Stomach (tissue), 9 donors: ENCODE results near the gene RNF207. TPM values are rescaled to one million over a fixed set of nuclear protein-coding genes. Genes with fewer than 3 reads are reported as not detected.
A peak's percentile ranks its signal among the peaks of the same experiment; 100 is the strongest.

Source experiments
- DNase-seq, 2 donors: peaks; one replicate each; pipeline versions ENCODE4 v3.0.0 to v3.0.0-alpha.2; 2013 to 2019
- H3K27ac ChIP-seq, 5 donors: fragments of 200-600 bp in 4 of 5; sonication (generic) in 4 of 5; one replicate each; pipeline ENCODE4 v1.5.1; 2013 to 2019; ENCODE audit warnings: mild to moderate bottlenecking in 1 of 5, moderate library complexity in 1 of 5
- H3K27me3 ChIP-seq, 3 donors: fragments of 200-600 bp; sonication (generic); one replicate each; pipeline ENCODE4 v1.5.1; 2017 to 2019; ENCODE audit warnings: mixed run types in 1 of 3
- H3K36me3 ChIP-seq, 4 donors: fragments of 200-600 bp; sonication (generic); 1 replicate in 3 of 4; 2 replicates in 1 of 4; pipeline ENCODE4 v1.5.1; 2016 to 2019
- H3K4me1 ChIP-seq, 4 donors: fragments of 200-600 bp; sonication (generic); one replicate each; pipeline ENCODE4 v1.5.1; 2016 to 2019
- H3K4me3 ChIP-seq, 4 donors: fragments of 200-600 bp; sonication (generic) in 3 of 4; one replicate each; pipeline ENCODE4 v1.5.1; 2016 to 2019; ENCODE audit warnings: mild to moderate bottlenecking in 1 of 4
- H3K9me3 ChIP-seq, 4 donors: fragments of 200-600 bp; sonication (generic); one replicate each; pipeline ENCODE4 v1.5.1; 2016 to 2019
- EP300 ChIP-seq: sonication (generic); formaldehyde crosslinking; IDR thresholded peaks from one replicate; pipeline ENCODE4 v1.6.1; 2017; ENCODE audit warnings: antibody characterized with exemption
- POLR2A ChIP-seq, 4 donors: fragments of 450-650 bp; IDR thresholded peaks; one replicate each; pipeline ENCODE4 v1.6.1; 2016; ENCODE audit warnings: antibody characterized with exemption in 4 of 4, control low read depth in 2 of 4, mild to moderate bottlenecking in 1 of 4, moderate library complexity in 1 of 4
- POLR2AphosphoS5 ChIP-seq, 3 donors: sonication (generic); formaldehyde crosslinking; IDR thresholded peaks; one replicate each; pipeline ENCODE4 v1.6.1; 2016; ENCODE audit warnings: antibody characterized with exemption in 3 of 3
- WGBS, 5 donors: extraction: QIAGEN DNeasy Blood & Tissue Kit in 3 of 5; methylation state at CpG; one replicate each; pipeline versions ENCODE4 v1.1.5 to v1.1.7; 2013 to 2018; 5-methylcytosine and 5-hydroxymethylcytosine counted together
- intact Hi-C: fragments of 100-400 bp; cut with DNase I; formaldehyde crosslinking; loops from one replicate; pipeline ENCODE4 v1.15.1; 2023; ENCODE audit warnings: low total_unique reads
- polyA plus RNA-seq, 3 donors: library from polyadenylated mRNA; stranded (reverse); fragments of 200-250 nt; gene quantifications; one replicate each; pipeline ENCODE4 v1.2.3, GENCODE V29; 2013
- total RNA-seq, 5 donors: library from RNA; depleted of rRNA; stranded (reverse); fragments of >200 nt; gene quantifications; one replicate each; pipeline versions ENCODE4 v1.1.0 to v1.2.3, GENCODE V29; 2014 to 2016
- TF ChIP-seq, protein P1 (sequence below), 7 experiments: fragments of 450-650 bp in 4 of 7; fragments of 200-600 bp in 3 of 7; sonication (generic) in 3 of 7; IDR thresholded peaks; one replicate each; pipeline ENCODE4 v1.5.1; 2016 to 2019; ENCODE audit warnings: antibody characterized with exemption in 7 of 7, control low read depth in 2 of 7, mild to moderate bottlenecking in 1 of 7
- donor health status: healthy with polysubstance abuse.
- donor health status: Bipolar disorder and iron deficiency.
- donor health status: healthy.

The RNF207 gene
- total and polyA plus RNA-seq, 8 donors: 1.5 to 112 (median 21.8) TPM

DNA sequence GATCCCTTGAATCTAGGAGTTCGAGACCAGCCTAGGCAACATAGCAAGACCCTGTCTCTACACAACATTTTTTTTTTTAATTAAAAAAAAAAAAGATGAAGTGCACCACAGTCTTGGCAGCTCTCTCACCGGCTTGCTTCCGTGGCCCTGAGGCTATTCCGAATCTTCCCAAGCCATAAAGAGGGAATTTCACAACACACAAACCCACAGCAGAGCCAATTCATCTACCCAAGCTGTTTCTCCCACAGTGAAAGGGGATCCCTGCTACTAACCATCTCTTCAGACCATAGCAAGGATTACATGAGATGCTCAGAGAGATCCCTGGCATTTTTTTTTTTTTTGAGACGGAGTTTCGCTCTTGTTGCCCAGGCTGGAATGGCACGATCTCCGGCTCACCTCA is 17.5 kb upstream of the RNF207 start:
- no peak for DNase-seq
- WGBS, 5 donors: 85 to 94% (median 89%) methylated on average over 8 of the region's 8 CpGs
- Histone ChIP-seq H3K36me3 (peaks cover 56 to 88% (median 81%) of the 10 kb centered on the region in 4 donors), H3K27me3 (no peaks in the 10 kb centered on the region), H3K9me3 (no peaks in the 10 kb centered on the region), H3K4me3 (no peak overlapping the region), H3K27ac (no peak overlapping the region), H3K4me1 (peaks cover 0 to 19% (median 8%) of the 10 kb centered on the region in 4 donors)
- no peak for TF ChIP-seq POLR2A (IDR thresholded peaks at IDR 0.05)
- no peak for TF ChIP-seq EP300
- TF ChIP-seq POLR2AphosphoS5 (IDR thresholded peaks at IDR 0.05): no peak
- intact Hi-C loops: no loop called here

DNA sequence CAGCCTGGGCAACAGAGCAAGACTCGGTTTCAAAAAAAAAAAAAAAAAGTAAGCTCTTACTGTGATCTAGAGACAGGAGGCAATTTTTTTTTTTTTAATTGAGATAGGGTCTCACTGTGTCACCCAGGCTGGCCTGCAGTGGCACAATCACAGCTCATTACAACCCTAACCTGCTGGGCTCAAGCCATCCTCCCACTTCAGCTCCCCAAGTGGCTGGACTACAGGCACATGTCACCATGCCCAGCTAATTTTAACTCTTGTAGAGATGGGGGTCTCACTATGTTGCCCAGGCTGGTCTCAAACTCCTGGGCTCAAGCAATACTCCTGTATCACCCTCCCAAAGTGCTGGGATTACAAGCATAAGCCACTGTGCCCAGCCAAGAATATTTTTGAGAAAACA is 14.0 kb upstream of the RNF207 start:
- H3K27me3 ChIP-seq: no peaks in the 10 kb centered on the region
- peaks cover 76 to 99% (median 98%) of the 10 kb centered on the region in 4 donors for H3K36me3 ChIP-seq
- TF ChIP-seq POLR2AphosphoS5 (IDR thresholded peaks at IDR 0.05): no peak

GRCh38 chr1:6197746-6198427 is 8.0 kb upstream of the RNF207 start:
- DNase-seq: no peak
- Histone ChIP-seq H3K4me1 (peaks cover 23 to 56% (median 36%) of the 10 kb centered on the region in 4 donors), H3K9me3 (no peaks in the 10 kb centered on the region), H3K27ac (no peak overlapping the region), H3K4me3 (peak overlapping the region; percentile 87 to 100 (median 98)), H3K27me3 (no peaks in the 10 kb centered on the region), H3K36me3 (peaks cover 36 to 45% (median 43%) of the 10 kb centered on the region in 4 donors)
- WGBS, 5 donors: 44% methylated on average over 6 of the region's 6 CpGs
- TF ChIP-seq EP300 (no peak), POLR2AphosphoS5 (IDR thresholded peaks at IDR 0.05) (no peak), POLR2A (IDR thresholded peaks at IDR 0.05) (no peak)
- TF ChIP-seq, protein P1, sequence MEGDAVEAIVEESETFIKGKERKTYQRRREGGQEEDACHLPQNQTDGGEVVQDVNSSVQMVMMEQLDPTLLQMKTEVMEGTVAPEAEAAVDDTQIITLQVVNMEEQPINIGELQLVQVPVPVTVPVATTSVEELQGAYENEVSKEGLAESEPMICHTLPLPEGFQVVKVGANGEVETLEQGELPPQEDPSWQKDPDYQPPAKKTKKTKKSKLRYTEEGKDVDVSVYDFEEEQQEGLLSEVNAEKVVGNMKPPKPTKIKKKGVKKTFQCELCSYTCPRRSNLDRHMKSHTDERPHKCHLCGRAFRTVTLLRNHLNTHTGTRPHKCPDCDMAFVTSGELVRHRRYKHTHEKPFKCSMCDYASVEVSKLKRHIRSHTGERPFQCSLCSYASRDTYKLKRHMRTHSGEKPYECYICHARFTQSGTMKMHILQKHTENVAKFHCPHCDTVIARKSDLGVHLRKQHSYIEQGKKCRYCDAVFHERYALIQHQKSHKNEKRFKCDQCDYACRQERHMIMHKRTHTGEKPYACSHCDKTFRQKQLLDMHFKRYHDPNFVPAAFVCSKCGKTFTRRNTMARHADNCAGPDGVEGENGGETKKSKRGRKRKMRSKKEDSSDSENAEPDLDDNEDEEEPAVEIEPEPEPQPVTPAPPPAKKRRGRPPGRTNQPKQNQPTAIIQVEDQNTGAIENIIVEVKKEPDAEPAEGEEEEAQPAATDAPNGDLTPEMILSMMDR (IDR thresholded peaks at IDR 0.05): no peak
- intact Hi-C loops: no loop called here

More for the DNA sequence above, 14.0 kb upstream of the RNF207 start:
- intact Hi-C loops: no loop called here
- DNase-seq: no peak
- peaks cover 0 to 28% (median 15%) of the 10 kb centered on the region in 4 donors for H3K4me1 ChIP-seq
- no peak overlapping the region for H3K27ac ChIP-seq
- WGBS, 5 donors: 94 to 100% (median 100%) methylated on average over 1 of the region's 1 CpG
- H3K4me3 ChIP-seq: no peak overlapping the region
- no peaks in the 10 kb centered on the region for H3K9me3 ChIP-seq

GRCh38 chr1:6198646-6199297 is 7.1 kb upstream of the RNF207 start:
- TF ChIP-seq EP300 (no peak), POLR2AphosphoS5 (IDR thresholded peaks at IDR 0.05) (no peak)
- TF ChIP-seq, protein P1 (IDR thresholded peaks at IDR 0.05): no peak
- Histone ChIP-seq H3K27me3 (no peaks in the 10 kb centered on the region), H3K36me3 (peaks cover 27 to 36% (median 34%) of the 10 kb centered on the region in 4 donors), H3K9me3 (no peaks in the 10 kb centered on the region), H3K4me1 (peaks cover 23 to 56% (median 36%) of the 10 kb centered on the region in 4 donors), H3K4me3 (peak overlapping the region; percentile 87 to 100 (median 98)), H3K27ac (peak overlapping the region; percentile 78 to 90 (median 88))
- intact Hi-C loops: no loop called here
- no peak for DNase-seq
- 0 to 4% (median 1%) methylated on average over 13 to 31 of the region's 31 CpGs for WGBS, 5 donors

- H3K27ac ChIP-seq: peak within 1 kb of the TSS; percentile 78 to 90 (median 88)
- H3K4me3 ChIP-seq: peak within 1 kb of the TSS; percentile 87 to 100 (median 98)
- H3K9me3 ChIP-seq: no peaks in the 10 kb centered on the region
- TF ChIP-seq, protein P1 (IDR thresholded peaks at IDR 0.05): peak in 1 of 7 experiments; percentile 40
- TF ChIP-seq POLR2AphosphoS5 (IDR thresholded peaks at IDR 0.05) (peak; percentile 91 to 98 (median 96)), POLR2A (IDR thresholded peaks at IDR 0.05) (peak in 1 of 4 donors; percentile 14), EP300 (no peak)
- H3K27me3 ChIP-seq: no peaks in the 10 kb centered on the region
- intact Hi-C loops: loop anchor here (10.0 kb wide), 1 partner anchor 205 kb away; the partner anchor contains the start of gene NPHP4
- H3K36me3 ChIP-seq: peaks cover 20 to 28% (median 27%) of the 10 kb centered on the region in 4 donors
- peaks cover 23 to 50% (median 36%) of the 10 kb centered on the region in 4 donors for H3K4me1 ChIP-seq
- WGBS, 5 donors: 1 to 3% (median 2%) methylated on average over 30 to 53 of the region's 53 CpGs
- DNase-seq: peak; percentile 98 to 100
Measured at GRCh38 chr1:6199298-6200187, 6.4 kb upstream of the RNF207 start, which contains the start of gene RPL22. RPL22 (minus strand) TSS chr1:6199595; CDS start chr1:6199573, 22 bp downstream.
